HTERT RPE-1 (cell line): ENCODE results near the gene FBN3.
"Not testable (repeated sequence)": the region's sequence is repeated elsewhere in the genome, so short reads cannot be mapped to it uniquely, and the experiment has no call there.

ENCODE experiments used
- in situ Hi-C: fragments of 300-500 bp; cut with MboI; formaldehyde crosslinking; loops from 4 replicates; pipeline ENCODE4 v1.14.3; 2020; ENCODE audit warnings: low sequenced_read_pairs

The FBN3 gene

GRCh38 chr19:8120636-8121480 is 28.5 kb downstream of the FBN3 start:
- in situ Hi-C loops = no loop called here

DNA sequence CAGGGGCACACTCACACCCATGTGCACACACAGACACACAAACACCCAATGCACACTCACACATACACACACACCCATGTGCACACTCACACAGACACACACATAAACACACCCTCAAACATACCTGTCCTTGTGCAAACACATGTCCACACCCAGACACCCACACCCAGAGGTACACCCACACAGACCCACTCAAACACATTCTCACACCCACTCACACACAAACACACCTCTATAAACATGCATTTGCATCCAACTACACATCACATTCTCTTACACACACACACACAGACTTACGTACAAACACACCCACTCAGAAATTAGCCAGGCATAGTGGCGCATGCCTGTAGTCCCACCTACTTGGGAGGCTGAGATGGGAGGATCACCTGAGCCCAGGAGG is 31.4 kb downstream of the FBN3 start:
- in situ Hi-C loops = no loop called here

DNA sequence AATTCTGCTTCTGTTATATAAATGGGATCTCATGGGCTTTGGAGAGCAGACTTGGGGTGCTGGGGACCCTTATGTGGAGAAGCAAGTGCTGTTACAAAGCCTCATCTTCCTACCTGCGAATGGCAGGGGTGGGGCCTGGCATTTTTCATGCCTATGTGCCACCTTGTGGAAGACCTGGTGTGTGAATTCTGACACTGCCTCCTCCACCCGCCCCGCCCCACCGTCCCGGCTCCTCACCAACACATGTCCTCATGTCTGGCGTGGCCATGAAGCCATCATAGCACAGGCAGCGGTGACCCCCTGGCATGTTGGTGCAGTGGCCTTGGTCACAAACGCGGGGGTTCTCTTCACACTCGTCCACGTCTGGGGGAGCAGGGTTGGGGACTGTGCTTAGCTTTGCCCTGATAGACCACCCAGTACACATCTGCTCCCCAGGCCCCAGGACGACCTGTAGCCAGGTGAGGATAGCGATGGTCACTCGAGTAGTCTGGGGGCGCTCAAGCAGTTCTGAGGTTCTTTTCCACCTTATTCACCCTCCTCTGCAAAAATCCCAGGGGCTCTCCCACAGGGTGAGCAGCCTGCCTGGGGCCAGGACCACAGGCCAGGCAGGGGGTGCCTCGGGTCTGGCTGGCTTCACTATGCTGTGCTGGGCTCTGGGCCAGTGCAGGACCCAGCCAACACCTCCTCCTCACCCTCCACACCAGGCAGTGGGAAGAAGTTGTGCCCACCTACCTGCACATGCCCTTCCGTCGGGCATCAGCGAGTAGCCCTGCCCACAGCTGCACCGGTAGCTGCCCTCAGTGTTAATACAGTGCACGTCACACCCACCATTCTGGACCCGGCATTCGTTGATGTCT is 32.7 kb downstream of the FBN3 start:
- in situ Hi-C loops = no loop called here

GRCh38 chr19:8115805-8116396 is 33.5 kb downstream of the FBN3 start:
- in situ Hi-C loops = no loop called here

GRCh38 chr19:8113017-8113416 is 36.4 kb downstream of the FBN3 start:
- in situ Hi-C loops = no loop called here

DNA sequence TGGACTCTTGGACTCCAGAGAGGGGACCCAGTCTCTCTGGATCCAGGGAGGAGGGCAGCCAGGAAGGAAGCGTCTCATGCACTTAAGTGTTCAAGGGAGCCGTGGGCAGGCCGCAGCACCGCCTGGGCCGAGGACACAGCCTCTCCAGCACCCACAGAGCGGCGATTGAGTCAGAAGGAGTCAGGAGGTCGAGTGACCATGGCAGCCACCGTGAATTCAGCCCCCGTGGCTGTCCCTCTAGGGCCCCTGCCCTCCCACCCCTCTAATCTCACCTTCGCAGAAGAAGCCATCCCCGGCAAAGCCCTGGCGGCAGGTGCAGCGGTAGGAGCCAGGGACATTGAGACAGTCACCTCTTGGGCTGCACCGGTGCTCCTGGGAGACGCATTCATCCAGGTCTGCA is 38.0 kb downstream of the FBN3 start:
- in situ Hi-C loops = no loop called here

DNA sequence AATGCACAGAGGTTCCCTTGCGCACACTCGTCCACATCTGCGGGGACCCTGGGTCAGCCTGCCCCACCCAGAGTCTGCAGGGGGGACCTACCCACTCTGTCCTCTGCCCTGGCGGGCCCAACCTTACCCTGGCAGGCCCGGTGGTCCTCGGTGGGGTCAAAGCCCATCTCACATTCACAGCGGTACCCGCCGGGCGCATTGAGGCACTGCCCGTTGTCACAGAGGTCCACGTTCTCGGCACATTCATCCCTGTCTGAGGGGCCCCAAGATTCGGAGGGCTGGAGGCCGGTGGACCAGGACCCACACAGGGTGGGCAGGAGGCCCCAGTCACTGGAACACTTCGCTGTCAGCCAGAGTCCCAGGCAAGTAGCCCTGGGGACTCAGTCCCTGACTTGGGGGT is 38.5 kb downstream of the FBN3 start:
- in situ Hi-C loops = no loop called here

DNA sequence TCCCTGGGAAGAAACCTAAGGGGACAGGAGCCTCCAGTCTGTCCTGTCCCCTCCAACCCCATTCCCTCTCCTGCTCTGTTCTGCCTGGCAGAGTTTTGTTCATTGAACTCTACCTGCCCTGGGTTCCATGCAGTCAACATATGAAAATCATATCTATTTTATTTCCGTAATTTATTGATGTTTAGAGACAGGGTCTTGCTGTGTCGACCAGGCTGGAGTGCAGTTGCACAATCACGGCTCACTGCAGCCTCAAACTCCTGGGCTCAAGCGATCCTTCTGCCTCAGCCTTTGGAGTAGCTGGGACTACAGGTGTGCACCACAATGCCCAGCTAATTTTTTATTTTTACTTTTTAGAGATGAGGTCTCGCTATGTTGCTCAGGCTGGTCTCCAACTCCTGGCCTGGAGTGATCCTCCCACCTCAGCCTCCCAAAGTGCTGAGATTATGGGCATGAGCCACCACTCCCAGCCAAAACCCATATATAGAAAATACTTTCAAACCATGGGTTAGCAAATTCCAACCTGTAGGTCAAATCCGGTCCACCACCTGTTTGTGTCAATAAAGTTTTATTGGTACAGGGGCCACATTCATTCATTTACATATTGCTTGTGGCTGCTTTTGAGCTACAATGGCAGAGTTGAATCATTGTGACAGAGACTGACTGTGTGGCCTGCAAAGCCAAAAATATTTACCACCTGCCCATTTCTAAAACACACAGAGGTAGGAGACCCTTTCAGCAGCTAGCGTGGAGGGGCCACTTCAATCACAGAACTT is 39.3 kb downstream of the FBN3 start:
- in situ Hi-C loops = no loop called here

DNA sequence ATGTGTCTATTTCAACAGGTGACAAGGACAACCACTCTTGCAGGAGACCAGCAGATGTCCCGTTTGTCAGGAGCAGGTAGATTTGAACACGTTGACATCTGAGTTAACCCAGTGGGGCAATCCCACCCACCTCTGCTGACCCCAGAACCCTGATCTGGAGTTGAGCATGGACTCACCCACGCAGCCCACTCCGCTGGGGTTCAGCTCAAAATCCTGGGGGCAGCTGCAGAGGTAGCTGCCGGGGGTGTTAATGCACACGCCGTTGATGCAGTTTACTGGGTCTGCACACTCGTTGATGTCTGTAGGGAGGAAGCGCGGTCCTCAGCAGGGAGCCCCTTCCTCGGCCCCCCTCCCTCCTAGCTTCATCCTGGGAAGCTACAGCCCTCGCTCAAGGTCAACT is 39.9 kb downstream of the FBN3 start:
- in situ Hi-C loops = no loop called here

DNA sequence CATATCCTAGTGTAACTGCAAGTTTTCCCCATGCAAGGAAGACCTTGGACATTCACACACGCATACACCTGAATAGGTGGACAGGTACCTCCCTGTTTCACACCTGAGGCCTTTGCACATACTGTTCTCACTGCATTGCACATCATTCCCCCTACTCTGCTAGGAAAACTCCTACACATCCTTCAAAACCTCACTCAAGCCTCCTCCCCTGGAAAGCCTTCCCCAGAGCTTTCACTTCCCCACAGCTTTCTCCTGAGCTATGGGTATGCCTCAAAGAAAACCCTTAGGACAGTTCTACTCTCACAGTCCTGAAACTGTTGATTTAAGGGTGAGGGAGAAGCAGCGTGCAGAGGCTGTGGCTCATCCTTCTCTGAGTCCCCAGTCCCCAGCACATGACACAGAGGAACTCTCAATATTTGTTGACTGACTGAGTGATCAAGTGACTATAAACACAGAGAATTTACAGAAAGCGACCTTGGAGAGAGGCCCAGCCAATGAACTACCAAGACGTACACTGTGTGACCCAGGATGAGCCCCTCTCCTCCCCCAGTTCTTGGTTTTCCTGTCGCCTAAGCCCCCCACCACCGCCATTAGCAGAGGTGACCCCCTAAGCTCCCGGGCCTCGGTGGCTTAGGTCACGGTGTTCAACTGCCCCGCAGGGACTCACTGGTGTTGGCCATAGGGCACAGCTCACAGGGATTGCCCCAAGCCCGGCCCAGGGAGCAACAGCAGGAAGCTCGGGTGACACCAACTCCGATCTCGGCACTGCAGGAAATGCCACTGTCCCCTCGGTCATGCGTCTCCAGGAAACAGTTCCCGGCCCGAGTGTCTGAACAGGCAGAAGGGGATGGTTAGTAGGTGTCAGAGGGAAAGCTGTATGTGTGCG is 40.6 kb downstream of the FBN3 start:
- in situ Hi-C loops = no loop called here

DNA sequence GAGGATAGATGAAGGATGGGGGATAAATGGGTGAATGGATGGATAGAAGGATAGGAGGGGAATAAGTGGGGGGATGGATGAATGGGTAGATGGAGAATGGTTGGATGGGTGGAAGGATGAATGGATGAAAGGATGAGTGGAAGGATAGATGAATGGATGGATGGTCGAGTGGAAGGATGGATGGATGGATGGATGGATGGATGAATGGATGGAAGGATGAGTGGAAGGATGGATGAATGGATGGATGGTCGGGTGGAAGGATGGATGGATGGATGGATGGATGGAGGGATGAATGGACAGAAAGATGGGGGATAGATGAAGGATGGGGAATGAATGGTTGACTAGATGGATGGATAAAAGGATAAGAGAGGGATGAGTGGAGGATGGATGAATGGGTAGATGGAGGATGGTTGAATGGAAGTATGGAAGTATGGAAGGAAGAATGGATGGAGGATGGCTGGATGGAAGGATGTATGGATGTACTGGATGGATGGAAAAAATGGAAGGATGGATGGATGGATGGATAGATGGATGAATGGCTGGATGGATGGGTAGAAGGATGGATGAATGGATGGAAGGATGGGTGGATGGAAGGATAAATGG is 42.0 kb downstream of the FBN3 start:
- in situ Hi-C loops = no loop called here

GRCh38 chr19:8105471-8105870 is 43.9 kb downstream of the FBN3 start:
- in situ Hi-C loops = no loop called here

DNA sequence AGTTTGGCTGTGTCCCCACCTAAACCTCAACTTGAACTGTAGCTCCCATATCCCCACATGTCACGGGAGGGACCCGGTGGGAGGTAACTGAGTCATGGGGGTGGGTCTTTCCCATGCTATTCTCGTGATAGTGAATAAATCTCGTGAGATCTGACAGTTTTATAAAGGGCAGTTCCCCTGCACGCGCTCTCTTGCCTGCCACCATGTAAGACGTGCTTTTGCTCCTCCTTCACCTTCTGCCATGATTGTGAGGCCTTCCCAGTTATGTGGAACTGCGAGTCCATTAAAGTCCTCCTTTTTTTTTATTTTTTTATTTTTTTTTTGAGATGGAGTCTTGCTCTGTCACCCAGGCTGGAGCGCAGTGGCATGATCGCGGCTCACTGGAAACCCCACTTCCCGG is 47.5 kb downstream of the FBN3 start:
- in situ Hi-C loops = not testable (repeated sequence)

DNA sequence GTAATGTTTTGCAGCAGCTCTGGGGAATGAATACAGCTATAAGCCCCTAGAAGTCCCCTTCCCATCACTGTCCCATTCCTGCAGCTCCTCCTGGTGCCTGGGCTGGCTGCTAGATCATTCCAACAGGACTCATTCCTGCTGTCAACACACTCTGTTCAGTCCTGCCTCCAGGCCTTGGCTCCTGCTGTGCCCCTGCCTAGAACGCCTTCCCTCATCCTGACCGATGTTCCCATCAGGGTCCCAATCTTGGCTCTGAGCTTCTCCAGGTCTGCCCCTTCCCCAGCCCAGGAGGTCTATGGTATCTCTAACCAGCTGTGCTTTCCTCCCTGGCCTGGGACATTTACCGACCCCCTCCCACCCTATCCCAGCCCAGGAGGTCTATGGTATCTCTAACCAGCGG is 48.1 kb downstream of the FBN3 start:
- in situ Hi-C loops = no loop called here

DNA sequence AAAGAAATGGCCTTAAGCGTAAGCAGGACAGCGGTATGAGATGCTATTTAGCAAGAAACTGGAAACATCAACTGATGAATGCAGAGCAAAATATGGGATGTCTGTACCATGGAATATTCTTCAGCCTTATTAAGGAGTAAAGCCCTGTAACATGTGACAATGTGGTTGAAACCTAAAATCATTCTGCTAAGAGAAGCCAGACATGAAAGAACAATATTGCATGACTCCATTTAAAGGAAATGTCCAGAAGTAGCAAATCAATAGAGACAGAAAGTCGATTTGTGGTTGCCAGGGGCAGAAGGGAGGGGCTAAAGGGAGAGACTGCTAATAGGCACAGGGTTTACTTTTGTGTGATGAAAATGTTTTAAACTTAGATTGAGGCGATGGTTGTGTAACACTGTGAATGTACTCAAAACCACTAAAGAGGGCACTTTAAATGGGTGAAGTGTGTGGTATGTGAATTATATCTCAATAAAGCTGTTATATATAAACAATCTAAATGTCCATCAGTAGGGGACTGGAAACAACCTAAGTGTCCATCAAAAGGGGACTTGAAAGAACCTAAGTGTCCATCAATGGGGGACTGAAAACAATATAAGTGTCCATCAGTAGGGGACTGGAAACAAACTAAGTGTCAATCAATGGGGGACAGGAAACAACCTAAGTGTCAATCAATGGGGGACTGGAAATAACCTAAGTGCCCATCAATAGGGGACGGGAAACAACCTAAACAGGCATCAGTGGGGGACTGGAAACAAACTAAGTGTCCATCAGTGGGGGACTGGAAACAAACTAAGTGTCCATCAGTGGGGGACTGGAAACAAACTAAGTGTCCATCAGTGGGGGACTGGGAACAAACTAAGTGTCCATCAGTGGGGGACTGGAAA is 51.5 kb downstream of the FBN3 start:
- in situ Hi-C loops = no loop called here

DNA sequence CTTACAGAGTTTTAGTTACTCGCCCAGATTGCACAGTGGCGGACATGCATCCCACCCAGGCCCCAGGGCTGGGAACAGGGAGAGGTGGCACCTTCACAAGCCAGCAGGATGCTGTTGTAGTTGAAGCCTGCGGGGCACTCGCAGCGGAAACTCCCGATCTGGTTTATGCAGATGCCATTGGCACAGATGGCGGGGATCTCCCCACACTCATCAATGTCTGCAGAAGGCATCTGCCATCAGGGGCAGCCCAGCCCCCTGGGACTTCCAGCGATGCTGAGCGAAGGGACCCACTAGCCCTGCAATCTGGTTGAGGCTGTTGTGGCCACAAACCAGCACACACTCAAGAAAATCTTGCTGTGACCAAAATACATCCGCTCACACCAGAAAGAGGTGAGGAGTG is 52.2 kb downstream of the FBN3 start:
- in situ Hi-C loops = no loop called here

- in situ Hi-C loops = no loop called here
Measured at GRCh38 chr19:8096071-8096470, 53.3 kb downstream of the FBN3 start.

DNA sequence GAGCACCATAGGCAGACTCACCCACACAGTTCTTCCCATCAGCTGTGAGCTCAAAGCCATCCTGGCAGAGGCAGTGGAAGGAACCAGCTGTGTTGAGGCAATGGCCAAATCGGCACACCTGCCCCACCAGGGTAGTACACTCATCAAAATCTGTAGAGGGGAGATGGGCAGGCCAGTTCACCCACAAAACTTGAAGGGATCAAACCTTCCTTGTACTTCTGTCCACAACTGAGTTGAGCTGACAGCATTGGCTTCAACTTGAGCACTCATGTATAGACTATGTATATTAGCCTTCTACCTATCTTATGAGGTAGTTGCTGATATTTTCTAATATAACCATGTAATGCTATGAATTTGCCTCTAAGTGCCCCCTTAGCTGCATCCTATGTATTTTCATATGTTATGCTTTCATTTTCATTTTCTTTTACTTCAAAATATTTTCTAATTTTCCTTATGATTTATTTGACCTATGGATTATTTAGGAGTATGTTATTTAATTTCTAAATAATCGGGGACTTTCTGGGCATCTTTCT is 54.0 kb downstream of the FBN3 start:
- in situ Hi-C loops = no loop called here
